ENCODE measurements around the gene CYP27B1. TPM values are rescaled to one million over a fixed set of nuclear protein-coding genes. Genes with fewer than 3 reads are reported as not detected.
"Not testable (repeated sequence)": the region's sequence is repeated elsewhere in the genome, so short reads cannot be mapped to it uniquely, and the experiment has no call there.

The CYP27B1 gene
- total RNA-seq, 1 donor from 2014 or later, result 0.98 TPM

DNA sequence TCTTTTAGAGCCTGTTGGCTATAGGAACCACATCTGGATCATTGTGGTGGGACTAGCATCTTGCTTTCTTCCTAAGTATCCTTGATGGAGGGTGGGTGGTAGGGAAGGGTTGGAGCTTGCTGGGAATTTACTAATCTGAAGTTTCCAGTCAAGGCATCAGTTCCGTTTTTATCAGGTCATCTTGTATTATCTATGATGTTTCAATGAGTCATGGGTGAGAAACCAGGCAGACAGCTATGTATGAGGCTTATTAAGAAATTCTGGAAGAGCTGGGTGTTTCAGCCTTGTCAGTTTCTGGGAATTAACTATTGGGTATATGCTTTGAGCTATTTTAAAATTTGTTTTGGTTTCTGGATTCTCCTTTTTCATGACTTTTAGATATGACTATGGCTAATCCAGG lies 27.0 kb upstream of the CYP27B1 start:
- DNase-seq (ENCODE audit: low spot score) (no peak), ATAC-seq (no peak)
- intact Hi-C loops (cut with DNase I), result no loop called here

DNA sequence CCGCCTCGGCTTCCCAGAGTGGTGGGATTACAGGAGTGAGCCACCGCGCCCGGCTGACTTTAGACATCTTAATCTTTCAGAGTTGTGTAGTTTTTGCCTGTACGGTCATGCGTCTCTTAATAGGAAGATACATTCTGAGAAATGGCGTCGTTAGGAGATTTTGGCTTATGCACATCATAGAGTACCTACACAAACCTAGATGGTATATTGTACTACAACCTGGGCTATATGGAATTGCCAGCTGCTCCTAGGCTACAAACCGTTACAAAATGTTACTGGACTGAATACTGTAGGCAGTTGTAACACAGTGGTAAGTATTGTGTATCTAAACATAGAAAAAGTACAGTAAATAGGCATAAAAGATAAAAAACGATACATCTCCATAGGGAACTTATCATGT lies 17.0 kb upstream of the CYP27B1 start:
- ATAC-seq, result no peak
- DNase-seq (ENCODE audit: low spot score), result no peak
- intact Hi-C loops (cut with DNase I), result loop anchor here (10.0 kb wide), 1 partner anchor 121 kb away; no protein-coding TSS in a partner anchor

DNA sequence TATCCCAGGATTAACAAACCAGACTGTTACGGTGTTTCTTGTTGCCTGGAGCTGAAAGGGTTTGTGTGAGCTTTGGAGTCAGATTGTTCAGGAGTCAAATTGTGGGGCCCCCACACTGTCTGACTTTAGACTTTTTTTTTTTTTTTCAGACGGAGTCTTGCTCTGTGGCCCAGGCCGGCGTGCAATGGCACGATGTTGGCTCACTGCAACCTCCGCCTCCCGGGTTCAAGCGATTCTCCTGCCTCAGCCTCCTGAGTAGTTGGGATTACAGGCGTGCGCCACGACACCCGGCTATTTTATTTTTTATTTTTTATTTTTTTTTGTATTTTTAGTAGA lies 16.6 kb upstream of the CYP27B1 start:
- ATAC-seq (no peak), DNase-seq (ENCODE audit: low spot score) (no peak)
- intact Hi-C loops (cut with DNase I), result loop anchor here (10.0 kb wide), 1 partner anchor 121 kb away; no protein-coding TSS in a partner anchor

DNA sequence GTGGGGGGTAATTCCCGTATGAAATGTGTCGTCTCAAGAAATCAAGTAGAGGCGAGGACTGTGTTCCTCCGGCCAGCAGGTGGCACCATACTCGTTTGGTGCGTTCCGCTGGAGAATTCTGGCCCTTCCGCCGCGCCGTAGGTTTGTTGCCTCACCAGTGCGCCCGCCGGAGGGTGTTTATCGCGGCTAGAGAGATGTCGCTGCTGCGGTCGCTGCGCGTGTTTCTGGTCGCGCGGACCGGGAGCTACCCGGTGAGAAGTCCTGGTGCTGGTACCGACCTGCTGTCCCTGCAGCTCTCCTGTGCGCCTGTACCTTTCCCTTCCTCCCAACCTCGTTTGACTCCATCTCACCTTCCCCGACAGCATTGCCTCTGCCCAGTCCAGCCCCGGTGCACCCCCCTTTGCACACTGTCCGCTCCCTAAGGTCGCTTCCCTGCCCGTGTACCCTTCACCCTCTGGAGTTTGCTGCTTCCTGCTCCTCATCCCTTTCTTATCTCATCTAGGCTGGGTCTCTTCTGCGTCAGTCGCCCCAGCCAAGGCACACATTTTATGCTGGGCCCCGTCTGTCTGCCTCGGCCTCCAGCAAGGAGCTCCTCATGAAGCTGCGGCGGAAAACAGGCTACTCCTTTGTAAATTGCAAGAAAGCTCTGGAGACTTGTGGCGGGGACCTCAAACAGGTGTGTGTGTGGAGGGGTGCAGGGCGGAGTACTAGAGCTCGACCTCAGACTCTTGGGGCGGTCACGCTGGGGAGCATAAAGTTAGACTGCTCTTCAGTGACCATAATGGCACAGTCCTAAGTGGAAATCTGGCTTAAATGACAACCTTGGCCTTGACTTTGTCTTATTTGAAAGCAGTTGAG lies 16.0 kb upstream of the CYP27B1 start, which contains the start of gene TSFM:
Gene TSFM (plus strand): TSS at position 180 of the 858 bp plus-strand sequence. CDS start 15 bp downstream, at position 195.
- peak; percentile 96 for ATAC-seq
- intact Hi-C loops (cut with DNase I), result loop anchor here (10.0 kb wide), 1 partner anchor 122 kb away; no protein-coding TSS in a partner anchor

DNA sequence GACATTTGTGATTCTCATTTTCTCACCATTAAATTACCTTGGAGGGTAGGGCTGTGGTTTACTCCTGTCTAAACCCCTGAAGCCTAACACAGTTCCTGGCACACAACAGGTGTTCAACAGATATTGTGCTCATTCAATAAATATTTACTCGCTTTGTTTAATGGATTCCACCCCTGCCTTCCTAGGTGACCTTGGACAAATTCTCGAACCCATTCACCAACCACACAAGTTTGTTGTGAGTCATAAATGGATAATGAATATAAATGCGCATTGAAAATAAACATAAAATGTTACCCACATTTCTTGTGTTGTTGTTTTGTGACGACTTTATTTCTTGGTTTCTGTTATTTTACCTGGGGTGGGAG lies 15.3 kb upstream of the CYP27B1 start:
- intact Hi-C loops (cut with DNase I), result loop anchor here (10.0 kb wide), 1 partner anchor 123 kb away; no protein-coding TSS in a partner anchor
- DNase-seq (ENCODE audit: low spot score) (no peak), ATAC-seq (no peak)

More for the DNA sequence above, 16.0 kb upstream of the CYP27B1 start, which contains the start of gene TSFM:
- DNase-seq (ENCODE audit: low spot score), result peak; percentile 99

DNA sequence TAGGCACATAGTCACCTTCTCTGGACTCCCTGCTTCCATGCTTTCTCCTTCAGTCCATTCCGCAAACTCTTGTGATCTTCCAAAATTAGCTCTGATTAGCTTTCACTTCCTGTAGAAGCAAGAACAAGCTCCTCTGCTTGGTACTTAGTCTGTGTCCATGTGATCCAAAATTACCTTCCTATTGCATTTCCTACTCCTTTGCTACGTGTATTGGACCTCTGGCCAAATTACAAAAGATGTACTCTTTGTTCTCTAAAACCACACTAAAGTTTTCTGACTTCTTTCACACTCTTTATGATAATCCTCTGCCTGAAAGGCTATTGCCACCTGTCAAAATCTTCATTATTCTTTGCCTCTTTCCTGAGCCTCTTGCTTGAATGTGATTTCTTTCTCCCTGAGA lies 14.9 kb upstream of the CYP27B1 start:
- DNase-seq (ENCODE audit: low spot score) (no peak), ATAC-seq (no peak)
- intact Hi-C loops (cut with DNase I), result loop anchor here (10.0 kb wide), 1 partner anchor 123 kb away; no protein-coding TSS in a partner anchor

DNA sequence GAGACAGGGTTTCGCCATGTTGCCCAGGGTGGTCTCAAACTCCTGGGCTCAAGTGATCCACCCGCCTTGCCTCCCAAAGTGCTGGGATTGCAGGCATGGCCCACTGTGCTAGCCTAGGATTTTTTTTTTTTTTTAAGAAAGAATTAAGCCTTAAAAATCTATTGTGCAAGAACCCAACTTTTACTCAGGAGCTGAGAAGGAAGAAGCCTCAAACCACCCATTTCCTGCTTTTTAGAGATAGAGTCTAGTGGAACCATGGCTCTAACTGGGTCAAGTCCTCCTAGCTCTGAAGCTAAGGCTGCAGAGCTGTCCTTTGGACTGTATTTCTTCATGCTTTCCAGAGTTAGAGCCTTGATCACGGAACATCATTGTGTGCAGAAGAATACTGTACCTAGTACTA lies 14.4 kb upstream of the CYP27B1 start:
- no peak for ATAC-seq
- intact Hi-C loops (cut with DNase I), result loop anchor here (10.0 kb wide), 1 partner anchor 124 kb away; no protein-coding TSS in a partner anchor
- no peak for DNase-seq (ENCODE audit: low spot score)

DNA sequence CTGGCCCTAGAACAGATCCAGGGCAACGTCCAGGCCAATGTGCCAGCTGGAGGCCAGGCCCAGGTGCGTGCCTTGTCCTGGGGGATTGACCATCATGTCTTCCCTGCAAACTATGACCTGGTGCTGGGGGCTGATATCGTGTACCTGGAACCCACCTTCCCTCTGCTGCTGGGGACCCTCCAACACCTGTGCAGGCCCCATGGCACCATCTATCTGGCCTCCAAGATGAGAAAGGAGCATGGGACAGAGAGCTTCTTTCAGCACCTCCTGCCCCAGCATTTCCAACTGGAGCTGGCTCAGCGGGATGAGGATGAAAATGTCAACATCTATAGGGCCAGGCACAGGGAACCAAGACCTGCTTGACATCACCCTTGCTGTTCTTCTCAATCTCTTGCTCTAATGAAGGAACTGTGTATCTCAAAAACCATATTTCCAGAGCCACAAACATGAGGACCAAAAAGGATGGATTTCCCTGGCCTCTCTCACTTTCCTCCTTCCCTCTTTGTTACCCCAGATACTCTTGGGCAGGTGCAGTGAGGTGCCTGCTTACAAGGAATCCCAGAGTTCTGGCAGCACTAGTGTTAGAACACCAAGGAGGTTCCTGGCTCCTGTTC lies 13.5 kb upstream of the CYP27B1 start:
- intact Hi-C loops (cut with DNase I), result loop anchor here (10.0 kb wide), 1 partner anchor 124 kb away; no protein-coding TSS in a partner anchor
- ATAC-seq (no peak), DNase-seq (ENCODE audit: low spot score) (no peak)

DNA sequence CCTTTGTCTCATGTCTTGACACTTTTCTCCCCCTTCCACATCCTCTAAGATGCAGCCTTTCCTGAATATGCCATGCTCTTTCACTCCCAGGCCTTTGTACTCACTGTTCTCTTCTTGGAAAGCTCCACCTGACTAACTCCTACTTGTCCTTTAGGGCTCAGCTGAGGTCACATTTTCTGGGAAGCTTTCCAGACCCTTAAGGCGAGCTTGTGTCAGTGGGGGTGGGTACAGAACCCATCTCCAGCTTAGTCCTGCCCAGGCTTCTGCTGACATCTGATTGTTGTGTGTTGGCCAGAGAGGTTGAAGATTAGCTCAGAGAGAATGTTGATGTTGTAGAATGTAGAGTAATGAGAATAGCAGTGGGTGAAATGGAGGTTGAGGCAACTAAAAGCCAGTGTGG lies 12.9 kb upstream of the CYP27B1 start:
- ATAC-seq (no peak), DNase-seq (ENCODE audit: low spot score) (no peak)
- intact Hi-C loops (cut with DNase I), result loop anchor here (10.0 kb wide), 1 partner anchor 125 kb away; no protein-coding TSS in a partner anchor

DNA sequence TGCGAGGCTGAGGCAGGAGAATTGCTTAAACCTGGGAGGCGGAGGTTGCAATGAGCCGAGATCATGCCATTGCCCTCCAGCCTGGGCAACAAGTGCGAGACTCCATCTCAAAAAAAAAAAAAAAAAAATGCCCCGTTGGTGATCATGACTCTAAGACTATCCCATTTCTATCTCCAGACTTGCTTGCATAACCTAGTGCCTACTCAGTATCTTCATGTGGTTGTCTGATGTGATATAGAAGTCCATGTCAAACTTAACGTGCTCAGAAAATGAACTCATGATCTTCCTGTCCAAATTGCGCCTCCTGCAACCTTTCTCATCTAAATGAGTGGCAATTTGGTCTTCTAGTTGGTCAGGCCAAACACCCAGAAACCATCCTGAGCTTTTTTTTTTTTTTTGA lies 11.0 kb upstream of the CYP27B1 start:
- intact Hi-C loops (cut with DNase I), result no loop called here
- DNase-seq (ENCODE audit: low spot score) (no peak), ATAC-seq (no peak)

DNA sequence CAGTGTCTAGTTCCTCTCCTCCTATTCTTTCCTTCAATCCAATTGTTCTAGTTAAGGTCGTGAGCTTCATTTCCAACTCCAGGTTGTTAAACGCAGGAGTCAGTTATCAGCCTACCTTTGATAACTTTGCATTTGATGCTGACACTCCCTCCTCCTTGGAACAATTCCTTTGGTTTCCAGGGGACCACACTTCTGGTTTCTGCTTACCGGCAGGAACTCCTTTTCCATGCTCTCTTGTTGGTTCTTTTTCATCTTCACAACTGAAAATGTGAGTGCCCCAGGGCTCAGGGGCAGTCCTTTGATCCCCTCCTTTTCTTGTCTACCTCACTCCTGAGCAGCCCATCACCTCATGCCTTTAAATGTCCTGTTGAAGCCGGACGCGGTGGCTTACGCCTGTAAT lies 10.5 kb upstream of the CYP27B1 start:
- intact Hi-C loops (cut with DNase I), result no loop called here
- ATAC-seq (no peak), DNase-seq (ENCODE audit: low spot score) (no peak)

DNA sequence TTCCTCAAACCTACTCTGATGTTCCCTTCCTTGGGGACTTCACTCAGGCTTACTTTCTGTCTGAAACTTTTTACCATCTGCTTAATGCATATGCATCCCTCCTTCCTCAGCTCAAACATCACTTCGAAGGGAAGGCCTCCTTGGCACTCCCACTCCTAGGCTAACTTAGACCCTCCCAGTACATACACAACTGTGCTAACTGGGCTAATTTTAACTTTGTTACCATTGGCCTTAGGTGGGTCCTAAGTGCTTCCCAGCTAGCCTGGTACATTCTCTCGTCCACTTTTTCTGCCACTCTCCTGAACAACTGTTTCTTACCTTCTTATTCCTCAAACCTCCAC lies 9.3 kb upstream of the CYP27B1 start:
- ATAC-seq, result no peak
- DNase-seq (ENCODE audit: low spot score), result no peak
- intact Hi-C loops (cut with DNase I), result no loop called here

DNA sequence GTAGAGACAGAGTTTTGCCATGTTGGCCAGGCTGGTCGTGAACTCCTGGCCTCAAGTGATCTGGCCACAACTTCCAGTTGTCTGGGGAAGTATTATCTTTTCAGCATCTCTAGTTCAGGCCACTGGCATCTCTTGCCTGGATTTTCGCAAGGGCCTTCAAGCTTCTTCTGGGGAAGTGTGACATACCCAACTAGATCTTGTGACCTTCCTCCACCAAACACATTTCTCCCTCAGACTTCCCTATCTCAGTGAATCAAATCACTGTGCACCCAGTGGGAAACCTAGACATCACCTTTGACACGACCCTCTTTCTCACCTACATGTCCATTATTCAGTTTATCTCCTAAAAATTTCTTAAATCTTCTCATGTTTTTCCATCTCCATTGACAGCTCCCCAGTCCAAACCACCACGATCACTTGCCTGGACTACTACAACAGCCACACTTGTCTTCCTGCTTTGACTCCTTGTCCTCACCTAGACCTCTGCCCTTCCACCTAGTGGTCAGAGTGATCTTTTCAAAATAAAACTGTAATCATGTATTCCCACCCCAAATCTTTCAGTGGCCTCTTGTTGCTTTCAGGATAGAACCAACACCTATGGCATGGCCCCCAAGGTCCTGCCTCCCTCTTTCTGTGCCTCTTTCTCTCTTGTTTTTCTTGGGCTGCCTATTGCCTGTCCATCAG lies 8.8 kb upstream of the CYP27B1 start:
- intact Hi-C loops (cut with DNase I), result no loop called here
- DNase-seq (ENCODE audit: low spot score), result no peak
- ATAC-seq, result no peak

DNA sequence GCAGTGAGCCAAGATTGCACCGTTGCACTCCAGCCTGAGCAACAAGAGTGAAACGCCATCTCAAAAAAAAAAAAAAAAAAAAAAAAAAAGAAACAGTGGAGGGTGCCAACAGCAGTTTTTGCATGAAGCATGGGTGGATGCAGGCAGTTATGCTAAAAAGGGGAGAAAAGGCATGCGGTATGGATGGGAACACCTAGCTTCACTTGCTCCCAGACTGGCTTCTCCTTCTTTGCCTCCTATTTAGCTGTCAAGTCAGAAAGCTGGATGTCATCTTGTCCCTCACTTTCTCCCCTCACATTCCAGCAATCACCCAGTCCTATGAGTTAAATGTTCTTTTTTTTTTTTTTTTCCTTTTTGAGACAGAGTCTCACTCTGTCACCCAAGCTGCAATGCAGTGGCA lies 8.2 kb upstream of the CYP27B1 start:
- DNase-seq (ENCODE audit: low spot score) (no peak), ATAC-seq (no peak)
- intact Hi-C loops (cut with DNase I), result no loop called here

DNA sequence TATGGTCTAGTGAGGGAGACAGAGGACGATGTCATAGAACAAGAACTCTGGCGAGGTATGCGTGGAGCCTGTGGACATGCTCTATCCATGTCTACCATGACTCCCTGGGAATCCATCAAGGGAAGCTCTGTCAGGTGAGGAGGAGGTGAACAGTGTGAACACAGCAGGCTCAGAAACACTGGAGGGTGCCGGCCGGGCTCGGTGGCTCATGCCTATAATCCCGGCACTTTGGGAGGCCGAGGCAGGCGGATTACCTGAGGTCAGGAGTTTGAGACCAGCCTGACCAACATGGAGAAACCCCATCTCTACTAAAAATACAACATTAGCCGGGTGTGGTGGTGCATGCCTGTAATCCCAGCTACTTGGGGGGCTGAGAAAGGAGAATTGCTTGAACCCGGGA lies 7.8 kb upstream of the CYP27B1 start:
- DNase-seq (ENCODE audit: low spot score); intact Hi-C loops (cut with DNase I): not testable (repeated sequence)

DNA sequence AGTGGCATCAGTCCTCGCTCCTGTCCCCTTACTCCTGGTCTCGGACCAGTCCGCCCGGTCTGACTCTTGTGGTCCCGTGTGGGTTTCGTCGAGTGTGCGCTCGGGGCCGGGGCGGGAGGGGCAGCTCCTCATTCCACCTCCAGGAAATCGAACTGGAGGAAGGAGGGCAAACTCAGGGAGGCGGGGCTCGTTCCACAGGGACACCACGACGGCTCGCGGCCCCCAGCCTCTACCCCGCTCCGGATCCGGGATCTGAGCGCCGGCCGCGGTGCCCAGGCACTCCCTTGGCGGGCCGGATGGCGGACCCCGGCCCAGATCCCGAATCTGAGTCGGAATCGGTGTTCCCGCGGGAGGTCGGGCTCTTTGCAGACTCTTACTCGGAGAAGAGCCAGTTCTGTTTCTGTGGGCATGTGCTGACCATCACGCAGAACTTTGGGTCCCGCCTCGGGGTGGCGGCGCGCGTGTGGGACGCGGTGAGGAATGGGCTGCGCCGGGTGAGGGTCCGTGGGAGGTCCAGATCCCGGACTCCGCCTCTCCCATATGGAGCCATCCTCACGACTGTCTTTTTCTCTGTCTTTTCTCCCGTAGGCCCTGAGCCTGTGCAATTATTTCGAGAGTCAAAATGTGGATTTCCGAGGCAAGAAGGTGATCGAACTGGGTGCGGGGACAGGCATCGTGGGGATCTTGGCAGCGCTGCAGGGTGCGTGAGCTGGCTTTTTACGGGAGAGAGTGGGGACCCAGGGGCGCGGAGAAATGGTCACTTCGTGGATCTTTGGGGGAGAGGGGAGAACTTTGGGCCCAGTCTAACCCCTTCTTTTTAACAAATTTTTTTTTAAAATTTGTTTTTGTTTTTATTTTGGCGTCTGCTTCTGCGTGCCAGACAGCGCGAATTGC lies 5.8 kb upstream of the CYP27B1 start, which contains the start of gene EEF1AKMT3:
Gene EEF1AKMT3 (plus strand): TSS at position 186 of the 894 bp plus-strand sequence. CDS start 111 bp downstream, at position 297.
- intact Hi-C loops (cut with DNase I), result no loop called here
- peak; percentile 83 for DNase-seq (ENCODE audit: low spot score)
- ATAC-seq, result peak; percentile 79

More for the DNA sequence above, 7.8 kb upstream of the CYP27B1 start:
- not testable (repeated sequence) for ATAC-seq

DNA sequence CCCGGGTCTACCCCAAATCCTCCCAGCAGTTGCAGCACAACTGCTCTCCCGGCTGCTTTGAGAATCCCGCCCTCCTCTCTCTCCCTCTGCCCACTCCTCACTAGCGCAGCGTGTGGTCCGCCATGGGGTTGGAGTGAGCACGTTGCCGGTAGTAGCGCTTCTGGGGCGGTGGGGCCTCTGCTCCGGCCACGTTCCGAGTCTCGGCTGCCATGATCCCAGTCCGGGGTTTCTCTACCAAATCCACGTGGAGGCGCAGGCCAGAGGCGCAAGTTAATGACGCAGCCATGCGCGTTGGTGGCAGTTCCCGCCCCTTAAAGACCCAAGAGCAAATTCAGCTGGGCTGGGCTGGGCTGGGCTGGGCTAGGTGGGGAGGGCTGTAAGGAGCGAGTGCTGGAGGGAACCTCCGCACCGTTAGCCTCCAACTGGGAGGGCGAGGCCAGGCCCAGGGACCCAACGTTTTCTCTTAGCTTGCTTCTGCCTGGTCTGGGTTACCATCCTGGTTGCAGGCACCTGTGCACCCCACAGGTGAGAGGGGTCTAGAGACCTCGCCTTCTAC lies 5.1 kb upstream of the CYP27B1 start, which contains the start of gene METTL1:
Gene METTL1 (minus strand): TSS at position 233 of the 556 bp plus-strand sequence. CDS start 22 bp downstream, at position 211.
- ATAC-seq (peak; percentile 98), DNase-seq (ENCODE audit: low spot score) (peak; percentile 95)
- intact Hi-C loops (cut with DNase I), result no loop called here
